ENCODE results near the gene RABAC1. TPM values are rescaled to one million over a fixed set of nuclear protein-coding genes. Genes with fewer than 3 reads are reported as not detected.

Gene RABAC1
- total RNA-seq, 2 donors from 2014 or later: 114 to 122 TPM

GRCh38 chr19:41935760-41936415 lies 23.2 kb downstream of the RABAC1 start:
- no peaks in the 10 kb centered on the region for H3K9me3 ChIP-seq (ENCODE audit: control insufficient read depth, low read length)
- Mint-ChIP-seq H3K9me3 (peaks cover 3% of the 10 kb centered on the region), H3K27ac (no peak overlapping the region), H3K27me3 (ENCODE audit: insufficient read depth) (peaks cover 82% of the 10 kb centered on the region), H3K36me3 (ENCODE audit: low read depth) (no peaks in the 10 kb centered on the region), H3K4me3 (no peak overlapping the region), H3K4me1 (peaks cover 4% of the 10 kb centered on the region)
- H3K27me3 ChIP-seq (ENCODE audit: control insufficient read depth, insufficient read depth, low read length, poor library complexity, severe bottlenecking): peaks cover 86% of the 10 kb centered on the region
- TF ChIP-seq, protein P1, sequence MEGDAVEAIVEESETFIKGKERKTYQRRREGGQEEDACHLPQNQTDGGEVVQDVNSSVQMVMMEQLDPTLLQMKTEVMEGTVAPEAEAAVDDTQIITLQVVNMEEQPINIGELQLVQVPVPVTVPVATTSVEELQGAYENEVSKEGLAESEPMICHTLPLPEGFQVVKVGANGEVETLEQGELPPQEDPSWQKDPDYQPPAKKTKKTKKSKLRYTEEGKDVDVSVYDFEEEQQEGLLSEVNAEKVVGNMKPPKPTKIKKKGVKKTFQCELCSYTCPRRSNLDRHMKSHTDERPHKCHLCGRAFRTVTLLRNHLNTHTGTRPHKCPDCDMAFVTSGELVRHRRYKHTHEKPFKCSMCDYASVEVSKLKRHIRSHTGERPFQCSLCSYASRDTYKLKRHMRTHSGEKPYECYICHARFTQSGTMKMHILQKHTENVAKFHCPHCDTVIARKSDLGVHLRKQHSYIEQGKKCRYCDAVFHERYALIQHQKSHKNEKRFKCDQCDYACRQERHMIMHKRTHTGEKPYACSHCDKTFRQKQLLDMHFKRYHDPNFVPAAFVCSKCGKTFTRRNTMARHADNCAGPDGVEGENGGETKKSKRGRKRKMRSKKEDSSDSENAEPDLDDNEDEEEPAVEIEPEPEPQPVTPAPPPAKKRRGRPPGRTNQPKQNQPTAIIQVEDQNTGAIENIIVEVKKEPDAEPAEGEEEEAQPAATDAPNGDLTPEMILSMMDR (conservative IDR thresholded peaks at IDR 0.05): no peak
- H3K27ac ChIP-seq (ENCODE audit: low read depth, low read length): no peak overlapping the region
- H3K36me3 ChIP-seq (ENCODE audit: control insufficient read depth, insufficient read depth, low read length): no peaks in the 10 kb centered on the region
- no peaks in the 10 kb centered on the region for H3K4me1 ChIP-seq (ENCODE audit: control insufficient read depth, insufficient read depth, low read length)
- WGBS, 2 experiments (ENCODE audit: insufficient coverage in 1 of 2, insufficient read length in 1 of 2): 55 to 70% methylated on average over 15 to 26 of the region's 26 CpGs
- no peak overlapping the region for H3K9ac ChIP-seq (ENCODE audit: extremely low read depth, low read length, poor library complexity, severe bottlenecking)
- no peak for DNase-seq
- no peak overlapping the region for H3K4me3 ChIP-seq (ENCODE audit: low read length)

DNA sequence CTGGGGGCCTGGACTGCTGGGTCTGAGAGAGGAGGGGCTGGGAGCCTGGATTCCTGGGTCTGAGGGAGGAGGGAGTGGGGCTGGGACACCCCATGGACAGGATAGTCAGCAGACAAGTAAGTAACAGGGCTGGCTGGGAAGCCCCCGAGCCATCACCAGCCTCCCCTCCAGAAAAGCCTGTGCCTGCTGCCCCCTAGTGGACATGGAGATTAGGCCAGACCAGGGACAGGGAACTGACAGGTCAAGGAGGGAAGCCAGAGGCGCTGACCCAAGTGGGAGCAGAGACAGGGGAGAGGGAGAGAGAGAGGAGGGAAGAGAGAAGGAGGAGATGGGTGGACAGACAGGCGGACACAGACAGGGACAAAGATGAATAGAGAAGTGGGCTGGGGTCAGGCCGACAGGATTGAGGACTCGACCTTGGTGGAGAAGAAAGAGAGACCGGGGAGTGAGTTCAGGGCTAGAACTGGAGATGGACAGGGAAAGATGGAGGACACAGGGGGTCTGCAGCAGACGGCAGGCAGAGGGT lies 24.2 kb downstream of the RABAC1 start:
- H3K27ac Mint-ChIP-seq: no peak overlapping the region
- no peak overlapping the region for H3K4me3 Mint-ChIP-seq

GRCh38 chr19:41933693-41934426 lies 25.3 kb downstream of the RABAC1 start:
- TF ChIP-seq, protein P1 (conservative IDR thresholded peaks at IDR 0.05): no peak
- WGBS, 2 experiments (ENCODE audit: insufficient coverage in 1 of 2, insufficient read length in 1 of 2): 67 to 77% methylated on average over 5 to 7 of the region's 7 CpGs
- H3K36me3 Mint-ChIP-seq (ENCODE audit: low read depth): no peaks in the 10 kb centered on the region
- Histone ChIP-seq H3K27ac (ENCODE audit: low read depth, low read length) (no peak overlapping the region), H3K9ac (ENCODE audit: extremely low read depth, low read length, poor library complexity, severe bottlenecking) (no peak overlapping the region), H3K4me3 (ENCODE audit: low read length) (no peak overlapping the region), H3K36me3 (ENCODE audit: control insufficient read depth, insufficient read depth, low read length) (no peaks in the 10 kb centered on the region), H3K27me3 (ENCODE audit: control insufficient read depth, insufficient read depth, low read length, poor library complexity, severe bottlenecking) (peaks cover 93% of the 10 kb centered on the region), H3K9me3 (ENCODE audit: control insufficient read depth, low read length) (peaks cover 5% of the 10 kb centered on the region), H3K4me1 (ENCODE audit: control insufficient read depth, insufficient read depth, low read length) (no peaks in the 10 kb centered on the region)
- peaks cover 92% of the 10 kb centered on the region for H3K27me3 Mint-ChIP-seq (ENCODE audit: insufficient read depth)
- peak; percentile 59 for DNase-seq
- no peak overlapping the region for H3K27ac Mint-ChIP-seq
- H3K4me3 Mint-ChIP-seq: no peak overlapping the region
- peaks cover 8% of the 10 kb centered on the region for H3K9me3 Mint-ChIP-seq
- H3K4me1 Mint-ChIP-seq: peaks cover 16% of the 10 kb centered on the region

More for the DNA sequence above, 24.2 kb downstream of the RABAC1 start:
- Histone ChIP-seq H3K27ac (ENCODE audit: low read depth, low read length) (no peak overlapping the region), H3K4me3 (ENCODE audit: low read length) (no peak overlapping the region), H3K9ac (ENCODE audit: extremely low read depth, low read length, poor library complexity, severe bottlenecking) (no peak overlapping the region), H3K9me3 (ENCODE audit: control insufficient read depth, low read length) (peaks cover 2% of the 10 kb centered on the region), H3K27me3 (ENCODE audit: control insufficient read depth, insufficient read depth, low read length, poor library complexity, severe bottlenecking) (peaks cover 88% of the 10 kb centered on the region), H3K36me3 (ENCODE audit: control insufficient read depth, insufficient read depth, low read length) (no peaks in the 10 kb centered on the region), H3K4me1 (ENCODE audit: control insufficient read depth, insufficient read depth, low read length) (no peaks in the 10 kb centered on the region)
- Mint-ChIP-seq H3K9me3 (peaks cover 8% of the 10 kb centered on the region), H3K27me3 (ENCODE audit: insufficient read depth) (peaks cover 85% of the 10 kb centered on the region), H3K4me1 (peaks cover 12% of the 10 kb centered on the region), H3K36me3 (ENCODE audit: low read depth) (no peaks in the 10 kb centered on the region)
- peak; percentile 98 for DNase-seq
- TF ChIP-seq, protein P1 (conservative IDR thresholded peaks at IDR 0.05): peak; percentile 92
- 33 to 38% methylated on average over 5 to 7 of the region's 7 CpGs for WGBS, 2 experiments (ENCODE audit: insufficient coverage in 1 of 2, insufficient read length in 1 of 2)
